Activated T-helper 1 cell treated with anti-CD3 and anti-CD28 coated beads, Interleukin-12 subunit alpha, Interleukin-12 subunit beta, Interleukin-2, Interleukin-4 antibody, amounts not matched to agents 30 ng/mL and 10 ng/mL and 1 ng/mL, durations not matched to agents 14 hours and 24 hours and 36 hours (primary cell): ENCODE data around the gene MYO1B. TPM values are rescaled to one million over a fixed set of nuclear protein-coding genes. Genes with fewer than 3 reads are reported as not detected.

ENCODE experiments used
- DNase-seq: peaks from one replicate; pipeline ENCODE4 v3.0.0; 2021; ENCODE audit warnings: low spot score
- H3K27ac Mint-ChIP-seq: one replicate; pipeline ENCODE4 v1.8.0; 2021; ENCODE audit warnings: mild to moderate bottlenecking, mixed read lengths
- H3K27me3 Mint-ChIP-seq: one replicate; pipeline ENCODE4 v1.8.0; 2022; ENCODE audit warnings: mild to moderate bottlenecking, moderate library complexity, mixed read lengths; ENCODE audit not compliant: insufficient read depth
- H3K36me3 Mint-ChIP-seq: one replicate; pipeline ENCODE4 v1.8.0; 2021; ENCODE audit warnings: low read depth, mixed read lengths
- H3K4me1 Mint-ChIP-seq: one replicate; pipeline ENCODE4 v1.8.0; 2021; ENCODE audit warnings: low read depth, mixed read lengths
- H3K4me3 Mint-ChIP-seq: one replicate; pipeline ENCODE4 v1.8.0; 2021; ENCODE audit warnings: mild to moderate bottlenecking, moderate library complexity, mixed read lengths
- H3K9me3 Mint-ChIP-seq: one replicate; pipeline ENCODE4 v1.8.0; 2021; ENCODE audit warnings: mixed read lengths
- intact Hi-C: fragments of 100-400 bp; cut with micrococcal nuclease; formaldehyde crosslinking; loops from one replicate; pipeline ENCODE4 v1.15.1; 2024
- total RNA-seq: library from RNA; stranded (reverse); gene quantifications from 2 replicates; pipeline ENCODE4 v1.2.3, GENCODE V29; 2022

MYO1B gene
- total RNA-seq, 1 donor from 2014 or later = 13.2 TPM

GRCh38 chr2:191459158-191459557 lies 214.0 kb downstream of the MYO1B start:
- Mint-ChIP-seq H3K4me1 (no peaks in the 10 kb centered on the region), H3K4me3 (no peak overlapping the region), H3K27ac (no peak overlapping the region), H3K36me3 (no peaks in the 10 kb centered on the region), H3K9me3 (peaks cover 5% of the 10 kb centered on the region), H3K27me3 (peaks cover 10% of the 10 kb centered on the region)
- intact Hi-C loops = no loop called here
- DNase-seq = no peak

- H3K9me3 Mint-ChIP-seq = peaks cover 5% of the 10 kb centered on the region
- H3K36me3 Mint-ChIP-seq = no peaks in the 10 kb centered on the region
- intact Hi-C loops = no loop called here
- no peak overlapping the region for H3K4me3 Mint-ChIP-seq
- no peaks in the 10 kb centered on the region for H3K4me1 Mint-ChIP-seq
- no peak overlapping the region for H3K27ac Mint-ChIP-seq
- DNase-seq = no peak
- peaks cover 9% of the 10 kb centered on the region for H3K27me3 Mint-ChIP-seq
These were observed 217.2 kb downstream of the MYO1B start for GRCh38 chr2:191462370-191462769.

- DNase-seq = no peak
- H3K36me3 Mint-ChIP-seq = no peaks in the 10 kb centered on the region
- H3K4me3 Mint-ChIP-seq = no peak overlapping the region
- intact Hi-C loops = no loop called here
- H3K27me3 Mint-ChIP-seq = peaks cover 9% of the 10 kb centered on the region
- H3K9me3 Mint-ChIP-seq = peaks cover 5% of the 10 kb centered on the region
- H3K27ac Mint-ChIP-seq = no peak overlapping the region
- no peaks in the 10 kb centered on the region for H3K4me1 Mint-ChIP-seq
These were observed 218.6 kb downstream of the MYO1B start for GRCh38 chr2:191463790-191464189.

- DNase-seq = no peak
- intact Hi-C loops = no loop called here
- H3K27me3 Mint-ChIP-seq = peaks cover 7% of the 10 kb centered on the region
These were observed 220.7 kb downstream of the MYO1B start for GRCh38 chr2:191465766-191466420.

GRCh38 chr2:191467113-191467512 lies 221.9 kb downstream of the MYO1B start:
- no peaks in the 10 kb centered on the region for H3K36me3 Mint-ChIP-seq
- H3K27me3 Mint-ChIP-seq = peaks cover 2% of the 10 kb centered on the region
- H3K9me3 Mint-ChIP-seq = no peaks in the 10 kb centered on the region
- H3K4me3 Mint-ChIP-seq = no peak overlapping the region
- H3K27ac Mint-ChIP-seq = no peak overlapping the region
- intact Hi-C loops = no loop called here
- no peaks in the 10 kb centered on the region for H3K4me1 Mint-ChIP-seq
- DNase-seq = no peak

More at GRCh38 chr2:191465766-191466420, 220.7 kb downstream of the MYO1B start:
- Mint-ChIP-seq H3K4me3 (no peak overlapping the region), H3K27ac (no peak overlapping the region), H3K9me3 (no peaks in the 10 kb centered on the region), H3K36me3 (no peaks in the 10 kb centered on the region), H3K4me1 (no peaks in the 10 kb centered on the region)

- H3K27me3 Mint-ChIP-seq = no peaks in the 10 kb centered on the region
- no peaks in the 10 kb centered on the region for H3K36me3 Mint-ChIP-seq
- no peak overlapping the region for H3K4me3 Mint-ChIP-seq
- H3K9me3 Mint-ChIP-seq = no peaks in the 10 kb centered on the region
- intact Hi-C loops = no loop called here
- H3K4me1 Mint-ChIP-seq = no peaks in the 10 kb centered on the region
- no peak overlapping the region for H3K27ac Mint-ChIP-seq
- no peak for DNase-seq
These were observed 225.1 kb downstream of the MYO1B start for GRCh38 chr2:191470306-191470705.

GRCh38 chr2:191474464-191474863 lies 229.3 kb downstream of the MYO1B start:
- H3K27ac Mint-ChIP-seq = no peak overlapping the region
- no peak for DNase-seq
- no peaks in the 10 kb centered on the region for H3K27me3 Mint-ChIP-seq
- no peaks in the 10 kb centered on the region for H3K9me3 Mint-ChIP-seq
- no peak overlapping the region for H3K4me3 Mint-ChIP-seq
- intact Hi-C loops = no loop called here
- H3K36me3 Mint-ChIP-seq = no peaks in the 10 kb centered on the region
- no peaks in the 10 kb centered on the region for H3K4me1 Mint-ChIP-seq

Other genes with a start within 250 kb of the MYO1B start
- 129 and 136 TPM in 2 replicates for gene STAT1, start 231.2 kb upstream of the MYO1B start, total RNA-seq
- 57.4 and 62.1 TPM in 2 replicates for gene STAT4, start 94.4 kb upstream of the MYO1B start, total RNA-seq